ENCODE measurements around the gene TAF4.

- no peak for TF ChIP-seq CTCF (conservative IDR thresholded peaks at IDR 0.05)
- no peak for TF ChIP-seq ZFX (IDR thresholded peaks at IDR 0.05)
These were observed 1.5 kb downstream of the TAF4 start for GRCh38 chr20:62063981-62064769.

All from C4-2B (cell line).